GM19395 (cell line): ENCODE measurements around the gene WDR48.

Source experiments
- ATAC-seq: cut with Tn5 transposase; IDR thresholded peaks from one replicate; pipeline ENCODE4 v1.9.1; 2021; ENCODE audit warnings: mild to moderate bottlenecking, moderate library complexity; ENCODE audit not compliant: unreplicated experiment

WDR48 gene

DNA sequence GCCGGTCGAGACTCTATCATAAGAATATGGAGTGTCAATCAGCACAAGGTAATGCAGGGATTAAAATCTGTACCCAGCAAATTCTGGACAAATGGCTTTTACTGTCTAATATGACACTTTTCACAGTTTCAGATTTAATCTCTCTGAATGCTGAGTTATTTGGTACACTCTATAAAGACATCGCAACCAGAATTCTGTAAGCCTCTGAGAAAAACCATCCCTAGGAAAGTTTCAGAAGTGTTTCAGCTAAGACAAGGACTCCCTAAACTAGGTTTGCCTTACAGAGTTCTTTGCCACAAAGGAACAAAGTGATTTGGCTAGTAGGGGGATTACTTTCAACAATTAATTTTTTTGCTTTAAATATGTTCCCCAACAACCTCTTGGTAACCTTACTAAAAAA is 11.3 kb downstream of the WDR48 start:
- ATAC-seq = no peak

DNA sequence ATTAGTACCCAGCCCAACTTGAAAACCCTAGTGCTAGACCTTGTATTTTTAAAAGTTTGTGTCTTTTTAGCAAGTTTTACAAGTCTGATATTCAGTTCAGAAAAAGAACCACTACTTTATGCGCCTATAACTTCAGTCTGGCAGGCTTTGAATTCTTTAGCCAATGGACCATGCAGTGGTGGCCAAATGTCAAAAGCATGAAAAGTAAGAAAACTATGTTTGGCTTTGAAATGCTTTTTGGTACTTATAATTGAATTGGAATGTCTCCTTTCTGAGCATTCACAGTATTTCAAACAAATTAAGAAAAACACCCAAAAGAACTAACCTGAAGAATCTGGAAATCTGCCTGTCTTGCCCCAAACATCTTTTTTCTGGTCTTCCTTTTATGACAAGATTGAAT is 12.8 kb downstream of the WDR48 start:
- no peak for ATAC-seq

GRCh38 chr3:39065197-39065596 is 13.4 kb downstream of the WDR48 start:
- peak; percentile 92 for ATAC-seq

DNA sequence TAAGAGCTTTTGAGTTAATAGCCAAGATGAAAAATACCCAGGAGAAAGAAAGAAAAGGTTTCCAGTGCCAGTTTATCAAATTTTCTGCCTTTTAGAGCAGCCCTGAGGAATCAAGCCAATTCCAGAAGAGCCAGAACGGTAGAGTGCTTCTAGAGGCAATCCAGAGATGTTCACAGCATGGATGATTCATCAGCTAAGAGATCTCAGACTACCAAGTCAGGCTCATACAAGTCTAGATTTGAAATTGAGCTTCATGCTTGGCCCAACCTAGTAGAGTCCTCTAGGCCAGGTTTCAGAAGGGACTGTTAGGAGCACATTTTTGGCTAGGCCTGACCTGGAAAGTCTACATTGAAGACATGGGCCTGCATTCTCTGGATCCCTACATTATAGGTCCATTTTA is 15.5 kb downstream of the WDR48 start:
- ATAC-seq = no peak

- no peak for ATAC-seq
These were observed 16.7 kb downstream of the WDR48 start for GRCh38 chr3:39068556-39068955.

- ATAC-seq = peak; percentile 79
These were observed 24.1 kb downstream of the WDR48 start for GRCh38 chr3:39075910-39076309.

- ATAC-seq = no peak
These were observed 27.7 kb downstream of the WDR48 start for GRCh38 chr3:39079530-39079929.

DNA sequence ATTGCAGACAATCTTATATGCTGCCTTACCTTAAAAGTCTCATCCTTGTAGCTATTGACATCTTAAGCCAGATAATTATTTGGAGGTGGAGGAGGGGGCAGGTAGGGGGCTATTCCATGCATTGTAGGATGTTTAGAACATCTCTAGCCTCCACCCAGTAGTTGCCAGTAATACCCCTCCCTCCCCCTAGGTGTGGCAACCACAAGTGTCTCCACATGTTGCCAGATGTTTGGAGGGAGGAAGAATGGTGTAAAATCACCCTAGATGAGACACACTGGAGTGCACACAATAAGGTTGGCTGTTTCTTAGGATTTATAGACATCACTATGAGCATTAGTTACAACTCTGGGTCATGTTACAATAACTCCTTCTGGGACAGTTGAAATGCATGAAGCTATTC is 28.2 kb downstream of the WDR48 start:
- no peak for ATAC-seq

- ATAC-seq = no peak
These were observed 31.0 kb downstream of the WDR48 start for GRCh38 chr3:39082666-39083313.

DNA sequence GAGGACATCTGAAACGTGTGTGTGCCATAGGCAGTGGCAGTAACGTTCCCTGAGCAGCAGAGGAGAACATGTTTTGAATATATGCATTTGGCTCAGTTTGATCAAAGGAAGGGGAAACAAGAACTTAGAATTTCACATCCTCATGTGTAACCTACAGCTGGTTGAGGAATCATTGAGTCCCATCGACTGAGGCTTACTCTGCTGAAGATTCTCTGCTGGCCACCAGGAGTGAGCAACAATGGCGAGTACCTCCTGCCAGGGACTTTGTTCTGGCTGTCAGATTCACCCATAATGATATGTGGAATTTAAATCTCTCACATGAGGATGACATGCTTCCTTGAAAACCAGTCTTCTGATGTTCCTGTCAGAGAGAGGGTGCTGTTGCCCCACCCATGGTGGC is 34.3 kb downstream of the WDR48 start:
- peak; percentile 75 for ATAC-seq

DNA sequence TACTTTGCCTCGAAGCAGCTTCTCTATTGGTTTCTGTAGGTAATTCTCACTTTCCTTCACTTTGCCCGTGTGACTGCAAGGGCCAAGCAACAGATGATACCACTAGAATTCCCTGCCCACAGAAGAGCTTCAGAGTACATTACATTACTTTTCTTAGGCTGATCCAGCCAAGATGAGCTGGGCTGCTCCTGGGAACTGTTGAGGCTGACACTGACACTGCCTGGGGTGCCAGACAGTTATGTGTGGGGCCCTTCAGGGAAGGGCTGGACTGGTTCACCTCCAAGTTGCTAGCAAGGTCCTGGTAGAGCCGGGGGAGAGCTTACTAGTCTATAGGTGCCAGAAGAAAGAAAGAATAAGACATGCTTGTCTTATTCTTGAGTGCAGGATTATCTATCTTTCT is 36.6 kb downstream of the WDR48 start:
- ATAC-seq = no peak

DNA sequence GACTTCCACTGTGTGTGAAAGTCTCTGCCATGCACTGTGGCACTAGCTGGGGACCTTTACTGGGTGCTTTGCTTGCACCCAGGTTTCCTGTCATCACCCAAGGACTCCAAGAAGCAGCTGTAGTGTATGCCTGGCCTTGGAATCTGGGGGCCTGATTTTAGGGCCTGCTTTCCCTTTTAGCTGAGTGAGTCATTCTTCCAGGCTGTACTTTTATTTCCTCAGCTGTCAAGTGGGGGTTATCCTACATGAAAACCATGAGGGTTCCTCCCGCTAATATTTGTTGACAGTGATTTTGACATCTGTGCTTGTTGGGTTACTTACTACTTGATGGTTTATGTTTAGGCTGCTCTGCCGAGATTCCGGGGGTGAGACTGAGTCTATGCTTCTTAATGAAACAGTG is 37.1 kb downstream of the WDR48 start:
- no peak for ATAC-seq

GRCh38 chr3:39090922-39091321 is 39.1 kb downstream of the WDR48 start:
- no peak for ATAC-seq

GRCh38 chr3:39094851-39095677 is 43.2 kb downstream of the WDR48 start:
- no peak for ATAC-seq

DNA sequence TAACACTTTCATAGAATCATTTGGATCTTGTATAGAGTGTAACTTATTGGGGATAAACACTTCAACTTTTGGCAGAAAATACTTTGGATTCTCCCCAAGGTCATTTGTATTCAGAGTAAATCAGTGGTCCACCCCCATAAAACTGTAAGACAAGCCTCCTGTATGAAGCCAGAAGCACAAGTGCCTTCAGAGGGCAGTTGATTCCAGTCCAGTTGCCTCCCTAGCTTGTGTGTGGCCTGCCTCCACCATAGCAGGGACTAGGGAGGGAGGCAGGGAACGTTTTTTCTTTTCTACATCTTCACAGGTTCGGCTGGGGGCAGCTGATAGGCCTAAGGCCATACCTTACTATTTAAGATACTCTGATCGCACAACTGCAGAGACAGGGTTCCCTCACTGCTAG is 44.0 kb downstream of the WDR48 start:
- no peak for ATAC-seq

- no peak for ATAC-seq
These were observed 45.0 kb downstream of the WDR48 start for GRCh38 chr3:39096775-39097174.

GRCh38 chr3:39097716-39098472 is 46.1 kb downstream of the WDR48 start:
- no peak for ATAC-seq

GRCh38 chr3:39098473-39099000 is 46.7 kb downstream of the WDR48 start:
- ATAC-seq = no peak

DNA sequence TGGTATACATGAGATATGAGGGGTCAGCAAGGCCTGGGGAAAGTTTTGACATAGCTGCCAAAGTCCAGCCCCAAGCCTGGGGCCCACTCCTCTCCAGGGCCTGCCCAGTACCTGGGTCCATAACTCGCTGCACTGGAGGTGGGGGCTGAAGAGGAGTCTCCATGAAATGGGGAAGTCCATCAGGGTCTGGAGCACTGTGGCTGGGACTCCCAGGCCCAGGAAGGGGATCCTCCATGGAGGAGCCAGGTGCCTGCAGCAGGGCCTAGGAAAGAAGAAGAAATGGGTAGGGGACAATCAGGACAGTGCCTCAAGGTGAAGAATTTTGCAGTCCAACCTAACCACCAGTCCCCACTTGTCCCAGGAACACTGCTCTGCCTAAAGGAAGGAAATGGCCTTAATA is 47.4 kb downstream of the WDR48 start:
- ATAC-seq = no peak

DNA sequence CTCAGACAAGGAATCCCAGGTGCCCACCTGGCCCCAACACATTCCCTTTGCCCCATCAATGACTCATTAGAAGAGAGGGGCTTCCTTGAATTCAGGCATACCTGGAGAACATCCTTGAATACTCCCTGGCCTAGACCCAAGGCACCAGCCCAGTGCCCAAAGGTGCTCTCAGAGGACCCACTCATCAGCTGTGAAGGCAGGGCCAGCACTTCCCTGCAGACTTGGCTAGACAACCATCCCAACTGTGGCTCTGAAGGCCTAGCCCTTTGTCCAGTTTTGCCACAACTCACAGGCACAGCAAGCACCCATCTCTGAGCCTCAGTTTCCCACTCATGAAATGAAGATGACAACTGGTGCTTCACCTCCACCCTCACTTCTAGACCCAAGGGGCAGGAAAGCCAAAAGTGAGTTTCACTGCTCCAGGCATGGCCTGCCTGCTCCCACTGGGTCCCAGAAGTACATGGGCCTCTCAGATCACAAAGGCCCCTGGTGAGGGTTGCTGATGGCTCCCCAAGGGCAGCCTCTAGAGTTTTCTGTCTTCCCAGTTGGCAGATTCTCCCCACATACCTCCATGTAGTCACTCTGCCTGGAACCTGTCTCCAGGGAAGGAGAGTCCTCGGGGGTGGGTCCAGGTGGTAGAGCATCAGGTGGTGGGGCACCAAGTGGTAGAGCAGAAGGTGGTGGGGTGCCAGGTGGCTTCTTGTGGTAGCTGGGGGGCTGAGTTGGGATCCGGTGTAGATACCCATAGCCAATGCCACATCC is 48.1 kb downstream of the WDR48 start:
- no peak for ATAC-seq

DNA sequence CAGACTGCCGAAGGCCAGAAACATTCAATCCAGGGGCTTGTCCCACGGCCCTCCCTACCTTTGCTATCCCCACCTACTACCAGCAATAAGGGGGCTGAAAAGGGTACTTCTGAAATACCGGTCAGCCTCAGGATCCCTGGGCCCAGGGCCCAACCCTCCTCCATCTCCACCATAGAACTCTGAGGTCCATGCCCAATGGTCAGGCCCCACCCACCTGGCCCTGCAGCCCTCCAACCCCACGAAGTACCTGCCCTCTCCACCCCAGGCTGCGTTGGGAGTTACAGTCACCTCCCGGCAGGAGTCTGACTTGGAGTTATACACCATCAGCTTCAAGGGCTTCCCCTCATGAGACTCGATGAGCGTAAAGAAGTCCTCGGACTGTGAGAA is 48.7 kb downstream of the WDR48 start:
- no peak for ATAC-seq
